ENCODE results near the gene GNAQ.

GNAQ gene

GRCh38 chr9:77954013-77954665, 77.5 kb downstream of the GNAQ start:
- H3K4me1 Mint-ChIP-seq = peaks cover 13% of the 10 kb centered on the region

DNA sequence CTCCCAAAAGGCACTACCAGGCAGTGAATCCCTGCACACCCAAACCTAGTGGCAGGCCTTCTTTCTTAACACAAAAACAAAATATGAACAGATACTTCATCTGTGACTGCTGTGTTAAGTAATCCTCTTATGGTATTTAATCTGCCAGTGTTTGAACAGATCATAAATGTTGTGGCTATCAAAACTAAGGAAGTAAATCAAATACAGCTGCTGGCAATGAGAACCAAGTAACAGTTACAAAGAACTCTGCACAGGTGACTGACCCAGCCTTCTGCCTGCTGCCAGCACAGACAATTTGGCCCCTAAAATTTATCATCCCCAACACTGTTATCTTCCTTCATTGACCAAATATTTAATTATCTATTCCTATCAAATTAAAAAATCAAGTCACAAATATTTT, 78.0 kb downstream of the GNAQ start:
- Mint-ChIP-seq H3K27ac (no peak overlapping the region), H3K36me3 (no peaks in the 10 kb centered on the region), H3K27me3 (peaks cover 39% of the 10 kb centered on the region), H3K4me1 (peaks cover 13% of the 10 kb centered on the region), H3K9me3 (no peaks in the 10 kb centered on the region), H3K4me3 (no peak overlapping the region)
- ATAC-seq = no peak

More at GRCh38 chr9:77954013-77954665, 77.5 kb downstream of the GNAQ start:
- Mint-ChIP-seq H3K9me3 (no peaks in the 10 kb centered on the region), H3K4me3 (no peak overlapping the region), H3K27me3 (peaks cover 37% of the 10 kb centered on the region), H3K36me3 (no peaks in the 10 kb centered on the region), H3K27ac (no peak overlapping the region)
- ATAC-seq = no peak

GRCh38 chr9:77952635-77953328, 78.8 kb downstream of the GNAQ start:
- peaks cover 13% of the 10 kb centered on the region for H3K4me1 Mint-ChIP-seq

DNA sequence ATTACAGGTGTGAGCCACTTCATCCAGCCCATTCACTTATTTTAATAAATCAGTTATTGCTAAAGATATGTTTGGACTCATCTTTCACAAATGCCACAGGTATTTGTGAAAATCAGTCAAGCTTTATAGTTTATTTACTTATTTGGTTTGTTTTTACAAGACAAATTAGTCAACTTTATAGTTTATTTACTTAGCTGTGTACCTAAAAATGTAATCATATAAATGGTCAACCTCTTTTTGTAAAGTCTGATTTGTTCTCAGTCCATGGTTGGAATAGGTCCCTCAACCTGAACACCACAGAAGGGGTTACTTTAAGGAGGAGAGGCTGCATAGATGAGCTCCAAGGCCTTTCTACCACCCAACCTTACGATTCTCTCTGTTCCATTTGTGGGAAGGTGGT, 80.2 kb downstream of the GNAQ start:
- ATAC-seq = no peak
- no peak overlapping the region for H3K4me3 Mint-ChIP-seq
- peaks cover 13% of the 10 kb centered on the region for H3K4me1 Mint-ChIP-seq
- H3K36me3 Mint-ChIP-seq = no peaks in the 10 kb centered on the region
- peaks cover 19% of the 10 kb centered on the region for H3K27me3 Mint-ChIP-seq
- H3K9me3 Mint-ChIP-seq = no peaks in the 10 kb centered on the region
- no peak overlapping the region for H3K27ac Mint-ChIP-seq

More at GRCh38 chr9:77952635-77953328, 78.8 kb downstream of the GNAQ start:
- Mint-ChIP-seq H3K27ac (no peak overlapping the region), H3K27me3 (peaks cover 33% of the 10 kb centered on the region), H3K9me3 (no peaks in the 10 kb centered on the region), H3K36me3 (no peaks in the 10 kb centered on the region), H3K4me3 (no peak overlapping the region)
- no peak for ATAC-seq

GRCh38 chr9:77949751-77950436, 81.7 kb downstream of the GNAQ start:
- H3K4me1 Mint-ChIP-seq = peaks cover 16% of the 10 kb centered on the region
- no peak for ATAC-seq

GRCh38 chr9:77947651-77948050, 84.0 kb downstream of the GNAQ start:
- no peak for ATAC-seq
- H3K27ac Mint-ChIP-seq = no peak overlapping the region
- no peaks in the 10 kb centered on the region for H3K9me3 Mint-ChIP-seq
- no peaks in the 10 kb centered on the region for H3K36me3 Mint-ChIP-seq
- H3K27me3 Mint-ChIP-seq = peaks cover 27% of the 10 kb centered on the region
- H3K4me3 Mint-ChIP-seq = no peak overlapping the region
- peaks cover 24% of the 10 kb centered on the region for H3K4me1 Mint-ChIP-seq

More at GRCh38 chr9:77949751-77950436, 81.7 kb downstream of the GNAQ start:
- Mint-ChIP-seq H3K27ac (no peak overlapping the region), H3K27me3 (peaks cover 17% of the 10 kb centered on the region), H3K36me3 (no peaks in the 10 kb centered on the region), H3K4me3 (no peak overlapping the region), H3K9me3 (no peaks in the 10 kb centered on the region)

- ATAC-seq = no peak
Observed at GRCh38 chr9:77946969-77947620, 84.5 kb downstream of the GNAQ start.

DNA sequence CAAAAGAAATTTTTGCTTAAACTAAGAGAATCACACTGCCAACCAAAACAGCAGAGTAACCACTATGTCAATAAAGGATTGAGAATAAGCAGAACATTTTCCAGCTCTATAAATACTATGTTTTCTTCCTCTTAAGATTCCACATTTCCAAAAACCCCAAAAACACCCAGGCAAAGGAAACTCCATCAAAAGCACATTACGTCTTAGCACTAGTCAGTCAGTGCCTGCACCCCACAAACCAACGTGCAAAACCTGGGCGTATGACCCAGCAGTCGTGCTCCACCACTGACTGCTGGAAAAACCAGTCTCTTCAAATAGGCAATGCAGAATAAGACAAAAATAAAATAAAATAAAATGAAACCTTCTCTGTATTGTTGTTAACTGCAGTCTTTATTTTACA, 85.3 kb downstream of the GNAQ start:
- Mint-ChIP-seq H3K27ac (no peak overlapping the region), H3K27me3 (peaks cover 27% of the 10 kb centered on the region), H3K4me1 (peaks cover 24% of the 10 kb centered on the region), H3K9me3 (no peaks in the 10 kb centered on the region), H3K36me3 (no peaks in the 10 kb centered on the region), H3K4me3 (no peak overlapping the region)
- no peak for ATAC-seq

More at GRCh38 chr9:77946969-77947620, 84.5 kb downstream of the GNAQ start:
- no peak overlapping the region for H3K27ac Mint-ChIP-seq
- H3K4me1 Mint-ChIP-seq = peaks cover 24% of the 10 kb centered on the region
- no peaks in the 10 kb centered on the region for H3K36me3 Mint-ChIP-seq
- H3K27me3 Mint-ChIP-seq = peaks cover 27% of the 10 kb centered on the region
- no peak overlapping the region for H3K4me3 Mint-ChIP-seq
- H3K9me3 Mint-ChIP-seq = no peaks in the 10 kb centered on the region

DNA sequence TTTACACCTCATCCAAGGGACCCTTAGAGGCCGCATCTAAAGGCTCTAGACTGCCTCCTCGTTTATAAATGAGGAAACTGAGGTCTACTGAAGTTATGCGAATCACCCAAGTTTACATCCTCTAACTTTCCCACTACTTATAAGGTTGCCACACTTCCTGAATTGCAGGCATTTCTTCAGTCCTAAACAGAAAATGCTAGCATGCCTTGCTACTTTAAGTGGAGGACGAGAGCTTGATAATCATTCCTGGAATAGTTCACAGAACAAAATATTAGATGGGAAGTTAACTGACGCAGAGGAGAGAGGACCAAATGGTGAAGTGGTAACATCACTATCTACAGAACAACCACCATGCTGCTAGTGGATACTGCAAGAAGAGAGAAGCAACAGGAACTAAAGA, 85.8 kb downstream of the GNAQ start:
- no peak for ATAC-seq
- no peaks in the 10 kb centered on the region for H3K9me3 Mint-ChIP-seq
- H3K27me3 Mint-ChIP-seq = peaks cover 27% of the 10 kb centered on the region
- H3K27ac Mint-ChIP-seq = no peak overlapping the region
- no peaks in the 10 kb centered on the region for H3K36me3 Mint-ChIP-seq
- H3K4me3 Mint-ChIP-seq = no peak overlapping the region
- H3K4me1 Mint-ChIP-seq = peaks cover 24% of the 10 kb centered on the region

GRCh38 chr9:77944556-77945243, 86.9 kb downstream of the GNAQ start:
- H3K4me1 Mint-ChIP-seq = peaks cover 13% of the 10 kb centered on the region
- H3K36me3 Mint-ChIP-seq = no peaks in the 10 kb centered on the region
- no peak overlapping the region for H3K27ac Mint-ChIP-seq
- ATAC-seq = no peak
- no peaks in the 10 kb centered on the region for H3K9me3 Mint-ChIP-seq
- H3K4me3 Mint-ChIP-seq = no peak overlapping the region
- H3K27me3 Mint-ChIP-seq = peaks cover 17% of the 10 kb centered on the region

DNA sequence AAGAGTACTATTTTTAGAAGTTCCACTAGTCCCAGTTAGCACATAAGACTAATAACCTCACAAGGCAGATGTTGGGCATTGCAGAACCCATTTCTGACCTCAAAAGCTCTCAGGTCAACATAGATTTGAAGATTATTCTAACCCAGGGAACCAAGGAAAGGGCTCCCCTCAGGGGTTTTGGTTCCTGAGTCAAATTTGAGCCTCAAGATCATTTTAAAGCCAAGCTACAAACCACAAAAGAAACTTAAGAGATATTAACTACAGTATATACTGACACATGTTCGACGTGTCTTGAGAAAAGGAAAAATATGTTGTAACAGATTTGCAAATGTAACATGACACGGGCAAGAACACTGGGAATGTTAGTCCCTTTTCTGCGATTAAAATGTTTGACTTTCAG, 88.6 kb downstream of the GNAQ start:
- no peaks in the 10 kb centered on the region for H3K36me3 Mint-ChIP-seq

DNA sequence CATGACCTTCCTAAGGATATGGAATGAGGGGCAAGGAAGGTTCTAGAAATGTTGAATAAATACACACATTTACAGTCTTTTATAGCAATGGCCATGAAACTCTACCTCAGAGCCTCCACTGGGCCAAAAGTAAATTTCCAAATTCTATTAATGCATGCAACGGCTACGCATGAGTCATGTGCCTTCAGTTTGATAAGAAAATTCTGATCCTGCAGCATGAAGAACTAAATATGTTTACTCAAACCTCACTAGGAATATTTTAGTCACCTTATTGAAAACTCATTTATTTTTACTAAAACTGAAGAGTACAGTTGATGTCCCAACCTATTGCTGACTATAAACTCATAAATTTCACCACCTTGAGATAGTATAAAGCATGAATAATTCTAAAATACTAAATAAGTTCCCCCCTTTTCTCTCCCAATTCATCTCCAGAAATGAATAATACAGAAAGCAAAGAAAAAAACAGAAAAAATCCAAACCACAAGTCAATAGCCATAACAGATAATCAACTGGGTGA, 92.4 kb downstream of the GNAQ start:
- no peak overlapping the region for H3K27ac Mint-ChIP-seq
- H3K4me3 Mint-ChIP-seq = no peak overlapping the region
- H3K9me3 Mint-ChIP-seq = no peaks in the 10 kb centered on the region
- no peaks in the 10 kb centered on the region for H3K36me3 Mint-ChIP-seq
- peaks cover 11% of the 10 kb centered on the region for H3K4me1 Mint-ChIP-seq
- ATAC-seq = no peak
- peaks cover 4% of the 10 kb centered on the region for H3K27me3 Mint-ChIP-seq

More for the DNA sequence above, 88.6 kb downstream of the GNAQ start:
- Mint-ChIP-seq H3K4me3 (no peak overlapping the region), H3K9me3 (no peaks in the 10 kb centered on the region), H3K4me1 (peaks cover 11% of the 10 kb centered on the region), H3K27me3 (peaks cover 10% of the 10 kb centered on the region), H3K27ac (no peak overlapping the region)
- no peak for ATAC-seq

- Mint-ChIP-seq H3K9me3 (no peaks in the 10 kb centered on the region), H3K27ac (no peak overlapping the region), H3K4me1 (peaks cover 9% of the 10 kb centered on the region), H3K36me3 (no peaks in the 10 kb centered on the region), H3K27me3 (peaks cover under 1% of the 10 kb centered on the region), H3K4me3 (no peak overlapping the region)
- ATAC-seq = no peak
Observed at GRCh38 chr9:77938163-77938562, 93.4 kb downstream of the GNAQ start.

DNA sequence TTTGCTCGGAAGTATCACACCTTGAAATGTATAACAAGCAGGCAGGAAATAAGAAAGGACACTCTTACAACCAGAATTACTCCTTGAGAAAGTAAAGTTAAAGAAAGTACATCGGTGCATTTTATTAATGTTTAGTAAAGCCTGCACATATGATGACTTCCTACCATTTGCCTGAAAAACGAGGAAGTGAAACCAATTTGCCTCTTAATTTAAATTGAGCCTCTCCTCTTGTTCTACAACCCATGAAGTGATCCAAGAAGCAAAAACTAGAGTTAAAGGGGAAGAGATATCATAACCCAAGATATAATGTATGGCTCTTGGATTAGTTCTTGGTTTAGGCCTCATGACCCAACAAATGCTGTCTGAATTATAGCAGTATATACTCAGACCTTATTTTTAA, 95.6 kb downstream of the GNAQ start:
- ATAC-seq = no peak
- no peaks in the 10 kb centered on the region for H3K9me3 Mint-ChIP-seq
- no peak overlapping the region for H3K27ac Mint-ChIP-seq
- H3K36me3 Mint-ChIP-seq = no peaks in the 10 kb centered on the region
- H3K4me1 Mint-ChIP-seq = peaks cover 9% of the 10 kb centered on the region
- peaks cover 20% of the 10 kb centered on the region for H3K27me3 Mint-ChIP-seq
- H3K4me3 Mint-ChIP-seq = no peak overlapping the region

Data from stimulated activated memory B cell treated with anti-CD40 and anti-IgM and Interleukin-4, amounts not matched to agents 10 μg/mL and 1 μg/mL and 100 μg/mL, for 72 hours (primary cell).